Small intestine (tissue), 7 donors: Measurements from ENCODE around the gene SPARC. TPM values are rescaled to one million over a fixed set of nuclear protein-coding genes. Genes with fewer than 3 reads are reported as not detected.

Experiments used
- DNase-seq, 2 donors: peaks; one replicate each; pipeline versions ENCODE4 v3.0.0 to v3.0.0-alpha.2; 2013
- FAIRE-seq: peaks from 2 replicates; lab custom pipeline; 2012; peaks lifted over from hg19 to GRCh38; lab: Jason Lieb, UNC
- H3K27ac ChIP-seq, 3 donors: one replicate each; pipeline ENCODE4 v1.5.1; 2013; ENCODE audit warnings: low read length in 2 of 3, mild to moderate bottlenecking in 2 of 3, control low read depth in 1 of 3, inconsistent platforms in 1 of 3, low read depth in 1 of 3, moderate library complexity in 1 of 3
- H3K27me3 ChIP-seq, 3 donors: one replicate each; pipeline ENCODE4 v1.6.1; 2013; ENCODE audit warnings: low read length in 3 of 3, inconsistent platforms in 1 of 3; ENCODE audit not compliant: control insufficient read depth in 3 of 3, insufficient read depth in 3 of 3
- H3K36me3 ChIP-seq, 3 donors: one replicate each; pipeline ENCODE4 v1.6.1; 2013; ENCODE audit warnings: low read length in 3 of 3, inconsistent platforms in 1 of 3, low read depth in 1 of 3, mild to moderate bottlenecking in 1 of 3, moderate library complexity in 1 of 3; ENCODE audit not compliant: control insufficient read depth in 3 of 3, insufficient read depth in 2 of 3
- H3K4me1 ChIP-seq, 3 donors: one replicate each; pipeline ENCODE4 v1.6.1; 2013; ENCODE audit warnings: low read length in 2 of 3, inconsistent platforms in 1 of 3, low read depth in 1 of 3, mild to moderate bottlenecking in 1 of 3, moderate library complexity in 1 of 3; ENCODE audit not compliant: control insufficient read depth in 3 of 3, insufficient read depth in 2 of 3
- H3K4me3 ChIP-seq, 3 donors: one replicate each; pipeline ENCODE4 v1.5.1; 2013; ENCODE audit warnings: low read length in 3 of 3, control low read depth in 1 of 3, inconsistent platforms in 1 of 3, low read depth in 1 of 3, mild to moderate bottlenecking in 1 of 3, moderate library complexity in 1 of 3
- H3K9me3 ChIP-seq, 2 donors: one replicate each; pipeline ENCODE4 v1.6.1; 2013; ENCODE audit warnings: low read depth in 1 of 2, low read length in 1 of 2; ENCODE audit not compliant: control insufficient read depth in 2 of 2, insufficient read depth in 1 of 2
- WGBS, 3 donors: extraction: QIAGEN DNeasy Blood & Tissue Kit; methylation state at CpG; one replicate each; pipeline ENCODE4 v1.1.7; 2013; 5-methylcytosine and 5-hydroxymethylcytosine counted together
- polyA plus RNA-seq, 4 donors: library from polyadenylated mRNA; stranded (reverse) in 3 of 4; unstranded in 1 of 4; fragments of 200-250 nt in 3 of 4; fragments of 120-200 nt in 1 of 4; gene quantifications; one replicate each; pipeline versions ENCODE4 v1.2.1 to v1.2.3, GENCODE V29; 2013
- donor health status: healthy with polysubstance abuse.
- donor health status: control.
- donor health status: control.
- donor health status: Bipolar disorder and iron deficiency.
- donor health status: healthy.

The SPARC gene
- polyA plus RNA-seq, 4 donors: 9.6 to 487 (median 135) TPM

DNA sequence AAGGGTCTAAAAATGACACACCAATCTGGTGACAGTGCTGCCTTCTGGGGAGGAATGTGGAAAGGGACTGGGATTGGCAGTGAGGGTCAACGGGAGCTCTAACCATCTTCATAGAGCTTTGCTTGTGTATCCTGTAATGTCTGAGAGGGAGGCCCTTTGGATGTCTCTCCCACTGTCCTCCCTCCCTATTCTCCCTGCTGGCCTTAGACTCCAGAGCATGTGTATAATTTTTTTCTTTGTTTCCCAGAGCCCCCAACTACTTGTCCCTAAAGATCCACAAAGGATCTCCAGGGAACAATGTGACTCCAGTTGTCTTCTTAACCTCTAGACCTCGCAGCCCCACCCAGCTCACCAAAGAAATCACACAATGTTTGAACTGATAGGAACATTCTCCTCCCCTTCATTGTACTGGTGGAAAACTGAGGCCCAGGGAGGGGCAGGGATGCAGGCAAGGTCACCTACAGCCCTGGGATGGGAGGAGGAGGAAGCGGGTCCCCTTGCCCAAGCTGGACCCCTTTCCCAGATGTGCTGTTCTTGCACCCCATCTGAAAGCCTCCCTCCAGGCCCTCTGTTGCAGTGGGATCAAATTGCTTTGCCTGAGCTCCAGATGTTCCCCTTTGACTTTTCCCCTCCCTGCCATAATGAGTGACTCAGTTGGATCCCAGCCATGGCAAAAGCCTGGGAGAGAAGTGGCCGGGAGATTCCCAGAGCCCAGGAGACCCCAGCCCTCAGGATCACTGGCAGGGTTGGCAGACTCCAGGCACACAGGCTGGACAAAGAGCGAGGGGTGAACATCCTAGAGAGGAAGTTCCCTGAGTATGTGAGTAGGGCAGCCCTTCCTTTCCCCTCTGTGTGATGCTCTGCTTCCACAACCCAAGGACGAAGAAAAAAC is 21.8 kb downstream of the SPARC start:
- Histone ChIP-seq H3K36me3 (peaks cover 0 to 50% (median 0%) of the 10 kb centered on the region in 3 donors), H3K27ac (peak overlapping the region in 1 of 3 donors; percentile 43), H3K9me3 (no peaks in the 10 kb centered on the region), H3K4me1 (peaks cover 0 to 23% (median 0%) of the 10 kb centered on the region in 3 donors), H3K4me3 (no peak overlapping the region), H3K27me3 (no peaks in the 10 kb centered on the region)
- 41 to 57% (median 56%) methylated on average over 6 of the region's 6 CpGs for WGBS, 3 donors
- DNase-seq: no peak
- no peak for FAIRE-seq

DNA sequence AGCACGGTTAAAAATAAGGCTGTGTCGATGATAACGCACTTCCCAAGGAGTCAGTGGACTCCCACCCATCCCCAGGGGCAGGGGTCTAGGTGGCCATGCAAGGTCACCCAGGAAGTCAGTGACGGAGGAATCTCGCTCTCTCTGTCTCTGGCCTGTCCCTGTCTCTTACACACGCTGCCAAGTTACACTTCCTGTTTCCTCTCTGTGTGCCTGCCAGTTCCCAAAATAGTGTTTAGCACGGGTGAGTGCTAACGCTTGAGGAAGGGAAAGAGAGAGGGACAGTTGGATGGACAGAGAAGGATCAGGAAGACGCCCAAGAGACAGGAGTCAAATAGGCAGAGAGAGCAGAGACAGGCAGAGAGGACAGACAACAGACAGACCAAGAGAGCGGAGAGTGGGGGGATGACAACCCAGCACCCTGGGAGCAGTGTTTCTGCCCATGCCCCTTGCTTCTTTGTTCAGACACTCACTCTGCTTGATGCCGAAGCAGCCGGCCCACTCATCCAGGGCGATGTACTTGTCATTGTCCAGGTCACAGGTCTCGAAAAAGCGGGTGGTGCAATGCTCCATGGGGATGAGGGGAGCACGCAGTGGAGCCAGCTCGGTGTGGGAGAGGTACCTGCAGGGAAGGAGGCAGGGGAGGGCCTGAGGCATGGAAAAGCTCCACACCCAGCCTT is 23.0 kb downstream of the SPARC start:
- Histone ChIP-seq H3K9me3 (no peaks in the 10 kb centered on the region), H3K27ac (peak overlapping the region in 2 of 3 donors; percentile 14 to 67), H3K36me3 (peaks cover 0 to 44% (median 0%) of the 10 kb centered on the region in 3 donors), H3K4me1 (peaks cover 0 to 15% (median 0%) of the 10 kb centered on the region in 3 donors), H3K4me3 (no peak overlapping the region), H3K27me3 (no peaks in the 10 kb centered on the region)
- FAIRE-seq: no peak
- DNase-seq: no peak
- WGBS, 3 donors: 54 to 80% (median 76%) methylated on average over 17 of the region's 17 CpGs

DNA sequence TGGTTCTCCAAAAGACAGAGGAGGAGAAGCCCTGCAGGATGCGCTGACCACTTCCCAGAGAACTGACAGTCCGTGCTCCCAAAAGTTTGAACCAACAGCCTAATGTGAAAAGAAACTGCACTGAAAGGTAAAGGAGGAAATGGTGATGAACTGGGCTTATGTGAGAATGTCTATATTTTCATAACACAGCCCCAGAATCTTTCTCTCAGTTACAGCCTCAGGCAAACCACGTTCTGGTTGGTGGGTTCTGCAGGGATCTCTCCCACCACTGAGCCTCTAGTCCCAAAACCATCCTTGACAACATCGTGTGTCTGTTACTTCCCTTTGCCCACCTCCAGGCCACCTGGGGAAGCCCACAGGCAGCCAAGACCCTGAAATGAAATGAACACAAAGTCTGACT is 23.9 kb downstream of the SPARC start:
- H3K36me3 ChIP-seq: peaks cover 0 to 39% (median 0%) of the 10 kb centered on the region in 3 donors
- H3K4me1 ChIP-seq: peaks cover 0 to 15% (median 0%) of the 10 kb centered on the region in 3 donors
- DNase-seq: no peak
- H3K9me3 ChIP-seq: no peaks in the 10 kb centered on the region
- no peak for FAIRE-seq
- WGBS, 3 donors: 69 to 88% (median 87%) methylated on average over 4 of the region's 4 CpGs
- no peak overlapping the region for H3K4me3 ChIP-seq
- peak overlapping the region in 1 of 3 donors; percentile 32 for H3K27ac ChIP-seq
- no peaks in the 10 kb centered on the region for H3K27me3 ChIP-seq

DNA sequence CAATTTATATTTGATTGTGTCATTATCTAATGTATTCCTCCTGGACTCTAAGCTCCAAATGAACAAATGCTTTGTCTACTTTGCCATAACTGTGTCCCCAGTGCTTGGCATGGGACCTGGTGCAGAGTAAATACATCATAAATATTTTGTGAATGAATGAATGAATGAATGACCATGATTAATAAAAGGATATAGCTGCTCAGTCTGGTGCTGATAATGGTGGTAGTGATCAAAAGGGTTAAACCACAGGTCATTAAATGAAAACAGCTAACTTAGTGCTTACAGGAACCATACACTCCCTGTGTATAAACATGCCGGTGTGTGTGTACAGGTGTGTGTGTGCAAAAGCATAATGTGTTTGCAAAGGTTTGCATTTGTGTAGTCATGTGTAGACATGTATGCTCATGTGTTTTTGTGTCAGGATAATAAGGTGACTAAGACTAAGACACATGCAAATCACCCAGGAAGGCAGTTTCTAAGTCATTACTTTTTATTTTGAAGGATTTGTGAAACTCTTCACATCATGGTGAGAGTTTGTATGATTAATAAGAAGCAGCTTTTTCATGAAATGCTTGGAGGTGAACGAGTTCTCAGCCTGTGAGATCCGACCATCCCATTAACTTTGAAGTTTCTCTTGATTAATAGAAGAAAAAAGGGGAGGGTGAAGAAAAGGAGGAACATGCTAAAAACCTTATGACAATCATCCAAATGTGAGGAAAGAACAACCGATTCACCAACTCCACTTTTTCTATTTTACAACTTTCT is 24.6 kb downstream of the SPARC start:
- peaks cover 0 to 19% (median 0%) of the 10 kb centered on the region in 3 donors for H3K4me1 ChIP-seq
- DNase-seq (no peak), FAIRE-seq (no peak)
- peak overlapping the region in 1 of 3 donors; percentile 32 for H3K27ac ChIP-seq
- no peak overlapping the region for H3K4me3 ChIP-seq
- no peaks in the 10 kb centered on the region for H3K27me3 ChIP-seq
- H3K36me3 ChIP-seq: peaks cover 0 to 33% (median 0%) of the 10 kb centered on the region in 3 donors
- no peaks in the 10 kb centered on the region for H3K9me3 ChIP-seq
- 60 to 66% (median 63%) methylated on average over 4 of the region's 4 CpGs for WGBS, 3 donors

DNA sequence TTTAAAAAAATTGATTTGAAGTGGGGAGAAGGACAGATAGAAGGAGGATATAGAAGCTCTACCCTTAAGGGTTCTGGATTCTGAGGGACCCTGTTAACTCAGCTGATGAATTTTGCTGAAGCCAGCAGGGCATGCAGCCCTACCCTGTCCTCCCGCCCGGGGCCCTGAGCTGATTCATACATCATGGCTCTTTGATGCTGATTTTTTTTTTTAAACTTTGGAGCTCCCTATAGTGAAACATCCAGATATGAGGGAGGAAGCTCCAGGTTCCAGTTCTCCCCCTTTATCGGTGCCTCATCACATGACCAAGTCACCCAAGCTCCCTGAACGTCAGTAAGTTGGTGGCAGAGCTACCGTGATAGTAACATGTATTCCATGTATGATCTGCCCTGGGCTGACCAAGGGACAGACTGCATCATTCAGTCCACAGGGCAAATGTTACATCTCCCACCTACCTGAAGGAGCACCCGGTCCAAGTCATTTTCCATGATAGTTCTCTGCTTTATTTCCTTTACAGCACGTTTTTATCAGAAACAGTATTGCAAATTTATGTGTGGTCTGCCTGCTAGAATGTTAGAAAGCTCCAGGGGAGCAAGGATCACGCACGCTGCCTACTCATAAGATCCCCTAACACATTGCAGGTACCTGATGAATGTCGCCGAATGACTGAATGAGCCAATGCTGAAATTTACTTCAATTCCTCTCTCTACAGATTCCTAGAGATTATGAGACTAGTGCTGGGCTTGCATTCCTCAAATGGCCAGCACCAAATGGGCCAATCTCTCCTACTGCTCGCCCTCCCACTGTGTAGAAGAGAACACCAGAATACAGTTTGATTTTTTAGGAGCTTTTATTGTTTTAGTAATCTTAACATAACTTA is 25.9 kb downstream of the SPARC start:
- WGBS, 3 donors: 72 to 84% (median 73%) methylated on average over 12 of the region's 12 CpGs
- Histone ChIP-seq H3K27ac (peak overlapping the region in 1 of 3 donors; percentile 18), H3K4me3 (no peak overlapping the region), H3K4me1 (peaks cover 0 to 24% (median 0%) of the 10 kb centered on the region in 3 donors), H3K36me3 (peaks cover 0 to 23% (median 0%) of the 10 kb centered on the region in 3 donors), H3K9me3 (no peaks in the 10 kb centered on the region), H3K27me3 (no peaks in the 10 kb centered on the region)
- FAIRE-seq (no peak), DNase-seq (no peak)

DNA sequence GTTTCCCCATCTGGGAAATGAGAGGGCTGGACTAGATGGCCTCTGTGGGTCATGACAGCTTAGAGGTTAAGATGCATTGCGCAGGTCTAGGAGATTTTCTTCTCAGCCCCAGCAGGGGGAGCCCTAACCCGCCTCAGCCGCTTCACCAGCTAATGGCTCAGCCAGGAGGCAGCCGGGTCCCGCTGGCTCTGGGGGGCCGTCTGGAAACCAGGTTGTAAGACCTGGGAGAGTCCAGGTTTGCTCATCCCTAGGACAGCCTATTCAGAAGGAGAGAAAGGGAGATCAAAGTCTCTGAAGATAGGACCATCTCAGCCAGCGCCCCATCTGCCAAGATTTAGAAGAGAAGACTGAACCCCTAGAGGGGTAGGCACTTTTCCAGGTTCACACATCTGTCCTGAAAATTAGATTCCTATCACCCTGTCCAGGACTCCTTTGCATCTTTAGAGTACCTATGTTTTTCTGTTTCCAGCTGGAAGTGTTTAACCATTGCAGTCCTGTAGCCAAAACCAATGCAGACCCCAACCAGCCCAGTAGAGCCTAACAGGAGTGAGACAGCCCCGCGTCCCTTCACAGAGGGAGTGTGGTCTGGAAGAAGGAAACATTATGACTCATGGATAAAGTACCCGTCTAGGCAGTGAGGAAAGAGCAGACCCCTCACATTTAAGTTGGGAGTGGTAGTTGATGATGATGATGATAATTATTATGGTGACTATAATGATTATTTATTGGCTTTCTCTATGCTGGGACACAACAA is 27.5 kb downstream of the SPARC start:
- no peak overlapping the region for H3K27ac ChIP-seq
- no peaks in the 10 kb centered on the region for H3K9me3 ChIP-seq
- FAIRE-seq (no peak), DNase-seq (peak; percentile 71 to 86)
- WGBS, 3 donors: 29 to 31% (median 29%) methylated on average over 10 of the region's 10 CpGs
- peaks cover 0 to 13% (median 0%) of the 10 kb centered on the region in 3 donors for H3K4me1 ChIP-seq
- H3K4me3 ChIP-seq: no peak overlapping the region
- peaks cover 0 to 10% (median 0%) of the 10 kb centered on the region in 3 donors for H3K36me3 ChIP-seq
- H3K27me3 ChIP-seq: no peaks in the 10 kb centered on the region

DNA sequence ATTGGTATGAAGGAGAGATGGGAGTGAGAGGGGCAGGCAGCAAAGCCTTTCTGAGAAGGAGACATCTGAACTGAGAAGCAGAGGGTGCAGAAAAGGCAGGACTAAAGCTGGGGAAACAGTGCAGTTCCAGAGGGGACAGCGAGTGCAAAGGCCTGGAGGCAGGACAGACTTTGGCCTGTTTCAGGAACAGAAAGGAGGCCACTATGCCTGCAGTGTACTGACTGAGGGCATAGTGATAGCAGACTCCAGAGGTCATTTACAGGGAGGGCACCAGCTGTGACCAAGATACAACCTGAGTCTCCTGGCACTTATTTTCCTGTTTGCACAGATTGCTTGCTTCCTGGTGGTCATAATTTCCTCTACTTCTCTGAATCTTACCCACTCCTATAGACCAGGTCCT is 29.6 kb downstream of the SPARC start:
- H3K4me1 ChIP-seq: peaks cover 0 to 8% (median 0%) of the 10 kb centered on the region in 3 donors
- 17 to 67% (median 53%) methylated on average over 1 of the region's 1 CpG for whole genome bisulfite sequencing, 3 donors
- H3K27ac ChIP-seq: peak overlapping the region in 2 of 3 donors; percentile 27 to 76
- DNase-seq (peak; percentile 72 to 84), FAIRE-seq (no peak)
- H3K36me3 ChIP-seq: no peaks in the 10 kb centered on the region
- H3K4me3 ChIP-seq: no peak overlapping the region
- no peaks in the 10 kb centered on the region for H3K27me3 ChIP-seq
- no peaks in the 10 kb centered on the region for H3K9me3 ChIP-seq
